Amniotic epithelial cell (primary cell): ENCODE results near the gene ARHGEF25.
"Not testable (repeated sequence)": the region's sequence is repeated elsewhere in the genome, so short reads cannot be mapped to it uniquely, and the experiment has no call there.

Source experiments
- DNase-seq: peaks from one replicate; pipeline ENCODE4 v3.0.0-alpha.2; 2010; ENCODE audit warnings: low read depth

Gene ARHGEF25

GRCh38 chr12:57611108-57611826 lies at the start of gene ARHGEF25:
TSS of gene ARHGEF25 (plus strand) at chr12:57611435. CDS start at chr12:57611895, 460 bp downstream.
- DNase-seq: peak; percentile 47

GRCh38 chr12:57563358-57563757 lies 47.9 kb upstream of the ARHGEF25 start:
- no peak for DNase-seq

GRCh38 chr12:57564178-57564740 lies 47.0 kb upstream of the ARHGEF25 start:
- DNase-seq: no peak

- no peak for DNase-seq
These were observed 42.4 kb upstream of the ARHGEF25 start for GRCh38 chr12:57568838-57569237.

GRCh38 chr12:57569858-57570257 lies 41.4 kb upstream of the ARHGEF25 start:
- no peak for DNase-seq

- DNase-seq: not testable (repeated sequence)
These were observed 40.8 kb upstream of the ARHGEF25 start for GRCh38 chr12:57570438-57570837.

- no peak for DNase-seq
These were observed 39.1 kb upstream of the ARHGEF25 start for GRCh38 chr12:57571926-57572762.

- no peak for DNase-seq
These were observed 36.4 kb upstream of the ARHGEF25 start for GRCh38 chr12:57574795-57575194.

- no peak for DNase-seq
These were observed 35.2 kb upstream of the ARHGEF25 start for GRCh38 chr12:57575771-57576612.

- DNase-seq: no peak
These were observed 34.5 kb upstream of the ARHGEF25 start for GRCh38 chr12:57576613-57577160.

- DNase-seq: no peak
These were observed 33.1 kb upstream of the ARHGEF25 start for GRCh38 chr12:57577981-57578758.

GRCh38 chr12:57579011-57579410 lies 32.2 kb upstream of the ARHGEF25 start:
- no peak for DNase-seq

- no peak for DNase-seq
These were observed 31.4 kb upstream of the ARHGEF25 start for GRCh38 chr12:57579677-57580465.

GRCh38 chr12:57580466-57580795 lies 30.8 kb upstream of the ARHGEF25 start:
- DNase-seq: no peak

- DNase-seq: no peak
These were observed 29.4 kb upstream of the ARHGEF25 start for GRCh38 chr12:57581802-57582201.

- DNase-seq: no peak
These were observed 28.8 kb upstream of the ARHGEF25 start for GRCh38 chr12:57582440-57582839.

GRCh38 chr12:57583008-57583831 lies 28.0 kb upstream of the ARHGEF25 start:
- DNase-seq: peak; percentile 74

- no peak for DNase-seq
These were observed 27.2 kb upstream of the ARHGEF25 start for GRCh38 chr12:57584050-57584449.

GRCh38 chr12:57584690-57585089 lies 26.5 kb upstream of the ARHGEF25 start:
- DNase-seq: no peak
